Spleen (tissue), 7 donors: ENCODE results near the gene KLHL18.

Source experiments
- CTCF ChIP-seq, 11 experiments: fragments of 200-600 bp in 7 of 11; fragments of 450-650 bp in 4 of 11; sonication (generic) in 4 of 11; IDR thresholded peaks in 8 of 11; conservative IDR thresholded peaks in 3 of 11; 1 replicate in 7 of 11; 2 replicates in 4 of 11; pipeline versions ENCODE4 v1.4.0 to v1.8.0; 2016 to 2021; ENCODE audit warnings: antibody characterized with exemption in 11 of 11, inconsistent platforms in 4 of 11, mild to moderate bottlenecking in 1 of 11
- POLR2A ChIP-seq, 3 donors: fragments of 450-650 bp; IDR thresholded peaks; one replicate each; pipeline ENCODE4 v1.5.1; 2017; ENCODE audit warnings: antibody characterized with exemption in 3 of 3, mild to moderate bottlenecking in 1 of 3
- POLR2AphosphoS5 ChIP-seq, 3 donors: sonication (generic); formaldehyde crosslinking; IDR thresholded peaks; one replicate each; pipeline ENCODE4 v1.5.1; 2017; ENCODE audit warnings: antibody characterized with exemption in 3 of 3
- donor health status: DM: no; HTN: no; CAD: no; lungs with moderate emphysema.
- donor health status: DM: no; HTN: no; CAD: no.
- donor health status: DM: no; HTN: no; CAD: no.

GRCh38 chr3:47367631-47368030 lies 84.9 kb downstream of the KLHL18 start:
- no peak for TF ChIP-seq POLR2AphosphoS5 (IDR thresholded peaks at IDR 0.05)
- no peak for TF ChIP-seq POLR2A (IDR thresholded peaks at IDR 0.05)
- TF ChIP-seq CTCF (IDR thresholded peaks at IDR 0.05 in 8 of 11, conservative IDR thresholded peaks at IDR 0.05 in 3 of 11), result no peak
